K562 (cell line): ENCODE measurements around the gene PFAS. TPM values are rescaled to one million over a fixed set of nuclear protein-coding genes. Genes with fewer than 3 reads are reported as not detected.

ENCODE experiments used
- ATAC-seq: fragments of 200-7000 bp; cut with Tn5 transposase; 3 replicates; pipeline ENCODE4 v1.9.1; 2020; ENCODE audit warnings: moderate library complexity
- BruUV-seq: library from RNA; stranded (reverse); fragments of 400-500 nt; replicated peaks from 2 replicates; lab custom pipeline; 2021; lab: Mats Ljungman, UMichigan
- CTCF ChIA-PET: fragments of 300-600 bp; formaldehyde crosslinking; extraction: SDS; loops from one replicate; lab custom pipeline; 2021; ENCODE audit warnings: low intra/inter-chr PET ratio; lab: Yijun Ruan, JAX
- POLR2A ChIA-PET: fragments of 300-600, 350-650 bp; sonication (Branson Sonifier 250); formaldehyde crosslinking; extraction: SDS; loops from one replicate; lab custom pipeline; 2021; ENCODE audit warnings: antibody characterized with exemption, inconsistent platforms; lab: Yijun Ruan, JAX
- DNase-seq, 4 experiments: peaks; one replicate each; pipeline versions ENCODE4 v3.0.0 to v3.0.0-alpha.2; 2011 to 2018; ENCODE audit warnings: low spot score in 3 of 4, mixed read lengths in 3 of 4; ENCODE audit errors: extremely low read depth in 1 of 4
- FAIRE-seq: peaks from 2 replicates; lab custom pipeline; 2011; peaks lifted over from hg19 to GRCh38; lab: Jason Lieb, UNC
- H2AFZ ChIP-seq: 2 replicates; pipeline ENCODE4 v1.6.0; 2011; ENCODE audit warnings: low read depth, low read length, control low read depth, inconsistent platforms
- H3K27ac ChIP-seq: fragments of 200-600 bp; 3 replicates; pipeline ENCODE4 v1.8.0; 2011; ENCODE audit warnings: low read depth, mild to moderate bottlenecking, control low read depth, inconsistent platforms, low read length, moderate library complexity, mixed read lengths; ENCODE audit errors: extremely low read depth
- H3K27me3 ChIP-seq, 2 experiments: fragments of 300-600 bp in 1 of 2; 2 replicates in 1 of 2; 3 replicates in 1 of 2; pipeline versions ENCODE4 v1.6.0 to v1.8.0; 2011; ENCODE audit warnings: inconsistent platforms in 2 of 2, low read length in 2 of 2, mild to moderate bottlenecking in 1 of 2, mixed read lengths in 1 of 2, moderate library complexity in 1 of 2; ENCODE audit not compliant: control insufficient read depth in 2 of 2, insufficient read depth in 2 of 2
- H3K36me3 ChIP-seq: fragments of 300-600 bp; 3 replicates; pipeline ENCODE4 v1.8.0; 2011; ENCODE audit warnings: mild to moderate bottlenecking, low read length, inconsistent platforms; ENCODE audit not compliant: control insufficient read depth, insufficient read depth
- H3K4me1 ChIP-seq, 2 experiments: fragments of 200-600 bp in 1 of 2; replicated peaks in 1 of 2; 2 replicates in 1 of 2; 3 replicates in 1 of 2; pipeline versions ENCODE4 v1.5.1 to v1.8.0; 2011; ENCODE audit warnings: inconsistent platforms in 2 of 2, low read length in 2 of 2, mild to moderate bottlenecking in 1 of 2, mixed read lengths in 1 of 2, moderate library complexity in 1 of 2; ENCODE audit not compliant: control insufficient read depth in 2 of 2, insufficient read depth in 2 of 2
- H3K4me2 ChIP-seq: 2 replicates; pipeline ENCODE4 v1.6.1; 2011; ENCODE audit warnings: low read length, control low read depth, inconsistent platforms, mixed read lengths; ENCODE audit not compliant: insufficient read depth
- H3K4me3 ChIP-seq: fragments of 200-600 bp; sonication (generic), shearing (Covaris generic); 2 replicates; pipeline ENCODE4 v1.5.1; 2016; ENCODE audit warnings: control low read depth, inconsistent platforms
- H3K79me2 ChIP-seq: fragments of 200-600 bp; 3 replicates; pipeline ENCODE4 v1.8.0; 2011; ENCODE audit warnings: low read length, inconsistent platforms; ENCODE audit not compliant: control insufficient read depth, insufficient read depth
- H3K9ac ChIP-seq, 2 experiments: 2 replicates each; pipeline versions ENCODE4 v1.6.0 to v1.6.1; 2011; ENCODE audit warnings: low read depth in 2 of 2, low read length in 2 of 2, control low read depth in 1 of 2, inconsistent platforms in 1 of 2, mild to moderate bottlenecking in 1 of 2, mixed read lengths in 1 of 2; ENCODE audit not compliant: insufficient read depth in 1 of 2
- H3K9me1 ChIP-seq: one replicate; pipeline ENCODE4 v1.6.0; 2011; ENCODE audit warnings: inconsistent platforms, mild to moderate bottlenecking, low read length, moderate library complexity; ENCODE audit not compliant: control insufficient read depth, insufficient read depth
- H3K9me3 ChIP-seq: replicated peaks from 2 replicates; pipeline ENCODE4 v1.5.1; 2011; ENCODE audit warnings: low read depth, low read length, inconsistent platforms; ENCODE audit not compliant: control insufficient read depth, insufficient read depth
- H4K20me1 ChIP-seq: replicated peaks from 2 replicates; pipeline ENCODE4 v1.6.1; 2011; ENCODE audit warnings: low read length, inconsistent platforms, mixed read lengths; ENCODE audit not compliant: control insufficient read depth, insufficient read depth
- HEY1 ChIP-seq: fragments of 250-450 bp; sonication (Bioruptor Pico); IDR thresholded peaks from 2 replicates; pipeline ENCODE4 v1.5.0; 2020; ENCODE audit warnings: mild to moderate bottlenecking, moderate library complexity, borderline replicate concordance
- KDM4B ChIP-seq, 2 experiments: fragments of 450-650 bp in 1 of 2; sonication (generic) in 1 of 2; IDR thresholded peaks; 2 replicates each; pipeline ENCODE4 v1.6.1; 2016 to 2017; ENCODE audit warnings: borderline replicate concordance in 2 of 2, antibody characterized with exemption in 1 of 2, low read depth in 1 of 2, mild to moderate bottlenecking in 1 of 2
- NRF1 ChIP-seq, 2 experiments: fragments of 450-650 bp; IDR thresholded peaks in 1 of 2; conservative IDR thresholded peaks in 1 of 2; 2 replicates each; pipeline ENCODE4 v1.6.1; 2014; ENCODE audit warnings: mild to moderate bottlenecking in 2 of 2
- WGBS: fragments of 100-300 bp; shearing (Covaris generic); methylation state at CpG from one replicate; pipeline ENCODE4 v1.1.6; 2016; ENCODE audit warnings: low coverage, mixed read lengths; ENCODE audit not compliant: insufficient coverage; ENCODE audit errors: missing lambda C conversion rate; 5-methylcytosine and 5-hydroxymethylcytosine counted together
- in situ Hi-C: fragments of 300-500 bp; cut with MboI; formaldehyde crosslinking; loops from 4 replicates; pipeline ENCODE4 v1.15.0; 2018; ENCODE audit warnings: inconsistent platforms, mixed read lengths
- intact Hi-C: fragments of 100-400 bp; cut with micrococcal nuclease; formaldehyde crosslinking; loops from 2 replicates; pipeline ENCODE4 v1.14.2; 2022
- polyA plus RNA-seq, 8 experiments: library from polyadenylated mRNA; depleted of rRNA in 4 of 8; stranded (reverse) in 5 of 8; unstranded in 3 of 8; fragments of >200 nt; fragmentation: Nextera tagmentation in 2 of 8; fragmentation: Illumina TruSeq in 1 of 8; extraction: Ambion mirVana in 2 of 8; extraction: Trizol in 1 of 8; gene quantifications; 2 replicates each; pipeline versions ENCODE4 v1.2.1 to v1.2.3, GENCODE V29; 2011 to 2014; ENCODE audit warnings: inconsistent platforms in 1 of 8, missing spikeins in 1 of 8
- total RNA-seq, 7 experiments: library from RNA; depleted of rRNA in 6 of 7; stranded (reverse); fragments of >200 nt in 6 of 7; fragmentation: Illumina TruSeq in 2 of 7; extraction: Trizol in 2 of 7; gene quantifications; 2 replicates each; pipeline versions ENCODE4 v1.2.1 to v1.2.3, GENCODE V29; 2011 to 2021; ENCODE audit warnings: low replicate concordance in 1 of 7

PFAS gene
- total and polyA plus RNA-seq, 9 of the 15 experiments (the other 6 are each of a cell fraction or from before 2014, with no cell fraction given) = 11.6 to 131 (median 43.9) TPM

DNA sequence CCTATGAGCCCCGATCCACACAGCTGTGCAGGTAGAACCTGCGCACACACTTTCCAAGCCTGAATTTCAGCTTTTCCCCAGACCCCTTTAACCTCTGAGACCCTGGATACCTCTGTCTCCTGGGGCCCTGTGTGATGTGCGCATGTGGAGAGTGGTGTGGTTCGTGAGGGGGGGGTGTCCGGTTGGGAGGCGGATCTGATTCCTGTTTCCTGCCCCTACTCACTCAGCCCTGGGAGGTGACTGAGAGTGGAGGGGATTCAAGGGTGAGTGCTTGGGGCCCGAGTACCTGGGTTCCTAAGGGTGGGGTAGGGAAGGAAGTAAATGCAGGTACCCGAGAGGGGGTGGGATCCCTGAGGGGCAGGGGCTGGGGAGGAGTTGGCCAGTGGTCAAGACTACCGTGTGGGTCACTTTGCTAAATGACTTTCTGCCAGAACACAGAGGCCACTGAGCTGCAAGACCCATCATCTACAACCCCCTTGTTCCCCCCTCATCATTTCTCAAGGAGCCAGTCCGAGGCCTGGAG lies 61.6 kb downstream of the PFAS start:
- CTCF ChIA-PET = no interaction called here
- intact Hi-C loops = no loop called here
- H3K79me2 ChIP-seq = no peaks in the 10 kb centered on the region
- H3K27ac ChIP-seq = no peak overlapping the region
- FAIRE-seq = no peak
- H3K36me3 ChIP-seq = no peaks in the 10 kb centered on the region
- 17% methylated on average over 7 of the region's 10 CpGs for WGBS
- peak; percentile 33; the same call in 2 of the 3 replicates for ATAC-seq
- DNase-seq = no peak
- no peaks in the 10 kb centered on the region for H3K9me1 ChIP-seq
- H3K4me2 ChIP-seq = no peak overlapping the region
- 0 out of 4 replicates have a peak, but pooled peaks of 1 of the 2 experiments have one; percentile 34 for TF ChIP-seq NRF1 (conservative IDR thresholded peaks at IDR 0.05 in 1 of 2, IDR thresholded peaks at IDR 0.05 in 1 of 2)
- TF ChIP-seq HEY1 (CRISPR knock-in tag) = no peak
- TF ChIP-seq KDM4B (IDR thresholded peaks at IDR 0.05; ENCODE audit: borderline replicate concordance in 2 of 2, low read depth in 1 of 2) = no peak
- H3K27me3 ChIP-seq = peaks cover 8 to 47% of the 10 kb centered on the region in 2 experiments; a peak in 4 of 5 replicates
- H3K9ac ChIP-seq = no peak overlapping the region; a peak in 2 of 4 replicates
- BruUV-seq = no TSS peak
- no peak overlapping the region for H2AFZ ChIP-seq
- POLR2A ChIA-PET = interaction anchor here (0.6 kb wide), 1 partner anchor 17 kb away, joined by 3 read pairs; no protein-coding TSS in a partner anchor
- in situ Hi-C loops = no loop called here
- no peak overlapping the region for H3K4me3 ChIP-seq
- no peaks in the 10 kb centered on the region; the same call in 1 of the 2 replicates for H4K20me1 ChIP-seq
- H3K4me1 ChIP-seq = peaks cover 0 to 36% of the 10 kb centered on the region in 2 experiments; a peak in 2 of 5 replicates
- no peaks in the 10 kb centered on the region for H3K9me3 ChIP-seq
